HUES64 (cell line): ENCODE data around the gene IRF1.

Experiments
- H3K27ac ChIP-seq: 2 replicates; pipeline ENCODE4 v1.7.0; 2013; ENCODE audit warnings: low read depth, low read length, inconsistent platforms
- H3K27me3 ChIP-seq: 2 replicates; pipeline ENCODE4 v1.6.1; 2013; ENCODE audit warnings: mild to moderate bottlenecking, low read length; ENCODE audit not compliant: insufficient read depth
- H3K36me3 ChIP-seq: 2 replicates; pipeline ENCODE4 v1.6.1; 2013; ENCODE audit warnings: mild to moderate bottlenecking, low read length; ENCODE audit not compliant: insufficient read depth
- H3K4me1 ChIP-seq: 2 replicates; pipeline ENCODE4 v1.6.1; 2013; ENCODE audit warnings: mild to moderate bottlenecking, low read length, moderate library complexity; ENCODE audit not compliant: insufficient read depth
- H3K4me3 ChIP-seq: 2 replicates; pipeline ENCODE4 v1.5.1; 2013; ENCODE audit warnings: mild to moderate bottlenecking, low read length, moderate library complexity
- H3K9ac ChIP-seq: 2 replicates; pipeline ENCODE4 v1.6.1; 2013; ENCODE audit warnings: mild to moderate bottlenecking, low read depth, low read length
- H3K9me3 ChIP-seq: 2 replicates; pipeline ENCODE4 v1.6.1; 2013; ENCODE audit warnings: low read depth, low read length; ENCODE audit not compliant: insufficient read depth
- WGBS: fragments of 150-250, 120-280 bp; methylation state at CpG from one replicate; pipeline ENCODE4 v1.1.7; 2013; ENCODE audit warnings: missing lambda C conversion rate; 5-methylcytosine and 5-hydroxymethylcytosine counted together

The IRF1 gene

DNA sequence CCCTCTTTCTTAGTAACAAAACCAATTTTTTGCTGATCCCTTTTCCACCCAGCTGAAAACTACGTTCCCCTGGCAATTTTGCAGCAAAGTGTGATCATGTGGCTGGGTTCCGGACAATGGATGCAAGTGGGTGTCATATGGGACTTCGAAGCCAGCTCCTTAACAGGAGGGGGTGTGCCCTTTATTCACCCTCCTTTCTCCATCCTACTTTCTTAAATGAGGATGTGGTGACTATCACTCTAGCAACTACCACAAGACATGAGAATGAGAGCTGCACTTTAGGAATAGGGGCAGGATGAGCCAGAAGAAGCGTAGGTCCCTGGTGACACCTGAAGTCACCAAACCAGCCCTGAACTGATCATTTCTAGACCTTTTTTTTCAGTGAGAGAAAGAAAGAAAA lies 58.9 kb downstream of the IRF1 start:
- Histone ChIP-seq H3K9me3 (no peaks in the 10 kb centered on the region), H3K36me3 (no peaks in the 10 kb centered on the region), H3K27ac (no peak overlapping the region), H3K4me1 (peaks cover 13% of the 10 kb centered on the region), H3K9ac (no peak overlapping the region), H3K27me3 (no peaks in the 10 kb centered on the region), H3K4me3 (no peak overlapping the region)
- 90% methylated on average over 3 of the region's 4 CpGs for WGBS
